HG03066 (cell line): ENCODE data around the gene BAMBI.
"Not testable (repeated sequence)": the region's sequence is repeated elsewhere in the genome, so short reads cannot be mapped to it uniquely, and the experiment has no call there.

Experiments
- ATAC-seq: cut with Tn5 transposase; IDR thresholded peaks from one replicate; pipeline ENCODE4 v1.9.1; 2021; ENCODE audit warnings: low read depth; ENCODE audit not compliant: unreplicated experiment

BAMBI gene, protein sequence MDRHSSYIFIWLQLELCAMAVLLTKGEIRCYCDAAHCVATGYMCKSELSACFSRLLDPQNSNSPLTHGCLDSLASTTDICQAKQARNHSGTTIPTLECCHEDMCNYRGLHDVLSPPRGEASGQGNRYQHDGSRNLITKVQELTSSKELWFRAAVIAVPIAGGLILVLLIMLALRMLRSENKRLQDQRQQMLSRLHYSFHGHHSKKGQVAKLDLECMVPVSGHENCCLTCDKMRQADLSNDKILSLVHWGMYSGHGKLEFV

GRCh38 chr10:28676968-28677887 lies at the start of gene BAMBI:
TSS of gene BAMBI (plus strand) at chr10:28677521. CDS start at chr10:28677898, 377 bp downstream.
- ATAC-seq: peak; percentile 90

DNA sequence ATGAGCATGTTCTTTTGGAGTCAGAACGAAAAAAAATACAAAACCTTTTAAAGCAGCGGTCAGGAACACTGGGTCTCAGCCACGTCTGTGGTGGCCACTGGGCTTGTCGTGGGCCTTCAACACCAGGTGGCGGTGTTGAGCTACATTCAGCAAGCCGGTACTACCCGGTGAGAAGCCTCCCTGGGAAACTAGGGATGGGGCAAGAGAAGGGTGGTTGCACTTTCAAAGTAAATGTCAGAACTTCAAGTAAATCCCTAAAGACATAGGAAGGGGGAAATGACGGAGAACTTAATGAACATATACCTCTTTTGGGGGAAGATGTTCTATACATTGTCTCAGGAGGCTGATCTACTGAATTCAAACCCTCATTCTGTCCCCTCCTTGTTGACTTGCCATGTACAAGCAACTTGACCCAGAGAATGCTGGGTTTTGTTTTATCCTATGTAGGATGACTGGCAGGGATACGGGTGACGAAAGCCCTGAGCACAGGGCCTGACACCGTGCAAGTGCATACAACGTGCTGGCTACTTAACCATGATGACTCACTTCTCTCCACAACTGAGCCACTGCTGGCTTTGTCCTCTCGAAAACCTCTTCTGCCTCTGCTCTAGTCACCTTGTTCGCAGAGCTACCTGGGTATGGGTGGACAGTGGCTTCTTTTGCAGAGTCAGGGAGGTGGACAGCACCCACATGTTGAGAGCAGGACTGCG lies 49.0 kb upstream of the BAMBI start:
- no peak for ATAC-seq

GRCh38 chr10:28631896-28632583 lies 45.3 kb upstream of the BAMBI start:
- ATAC-seq: no peak

- no peak for ATAC-seq
Measured at GRCh38 chr10:28632584-28632945, 44.8 kb upstream of the BAMBI start.

GRCh38 chr10:28633750-28634149 lies 43.6 kb upstream of the BAMBI start:
- ATAC-seq: no peak

- no peak for ATAC-seq
Measured at GRCh38 chr10:28637346-28637745, 40.0 kb upstream of the BAMBI start.

- no peak for ATAC-seq
Measured at GRCh38 chr10:28638392-28638791, 38.9 kb upstream of the BAMBI start.

- ATAC-seq: no peak
Measured at GRCh38 chr10:28640551-28640950, 36.8 kb upstream of the BAMBI start.

DNA sequence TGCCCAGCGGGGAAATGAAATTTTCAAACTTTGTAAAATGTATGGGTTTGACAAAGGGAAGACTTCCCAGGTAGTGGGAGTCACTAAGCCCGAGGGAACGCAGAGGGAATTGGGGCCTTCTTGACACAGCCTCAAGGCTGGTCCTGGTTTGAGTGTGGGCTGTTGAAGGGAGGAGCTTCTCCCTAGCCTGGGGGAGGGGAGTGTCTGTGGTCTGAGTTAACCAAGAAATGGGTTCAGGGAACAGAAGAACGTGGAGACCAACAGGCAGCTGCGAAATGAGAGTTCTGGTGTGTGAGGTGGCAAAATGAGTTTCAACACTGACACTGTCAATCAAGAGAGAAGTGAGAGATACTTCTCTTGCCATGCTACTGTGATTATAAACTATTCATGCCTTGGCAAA lies 32.7 kb upstream of the BAMBI start:
- ATAC-seq: no peak

- no peak for ATAC-seq
Measured at GRCh38 chr10:28652106-28652505, 25.2 kb upstream of the BAMBI start.

GRCh38 chr10:28652703-28653102 lies 24.6 kb upstream of the BAMBI start:
- no peak for ATAC-seq

- not testable (repeated sequence) for ATAC-seq
Measured at GRCh38 chr10:28658824-28659223, 18.5 kb upstream of the BAMBI start.

DNA sequence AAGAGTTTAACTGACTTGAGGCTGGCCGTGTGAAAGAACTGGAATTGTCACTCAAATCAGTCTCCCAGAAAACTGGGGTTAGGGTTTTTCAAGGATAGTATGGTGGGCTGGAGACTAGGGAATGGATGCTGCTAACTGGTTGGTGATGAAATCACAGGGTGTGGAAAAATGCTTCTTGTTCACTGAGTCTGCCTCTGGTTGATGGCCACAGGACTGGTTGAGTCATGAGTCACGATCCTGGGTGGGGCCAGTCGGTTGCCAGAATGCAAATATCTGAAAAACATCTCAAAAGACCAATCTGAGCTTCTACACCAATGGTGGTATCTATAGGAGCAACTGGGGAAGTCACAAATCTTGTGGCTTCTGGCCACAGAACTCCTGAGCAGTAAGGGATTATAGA lies 16.3 kb upstream of the BAMBI start:
- ATAC-seq: no peak

DNA sequence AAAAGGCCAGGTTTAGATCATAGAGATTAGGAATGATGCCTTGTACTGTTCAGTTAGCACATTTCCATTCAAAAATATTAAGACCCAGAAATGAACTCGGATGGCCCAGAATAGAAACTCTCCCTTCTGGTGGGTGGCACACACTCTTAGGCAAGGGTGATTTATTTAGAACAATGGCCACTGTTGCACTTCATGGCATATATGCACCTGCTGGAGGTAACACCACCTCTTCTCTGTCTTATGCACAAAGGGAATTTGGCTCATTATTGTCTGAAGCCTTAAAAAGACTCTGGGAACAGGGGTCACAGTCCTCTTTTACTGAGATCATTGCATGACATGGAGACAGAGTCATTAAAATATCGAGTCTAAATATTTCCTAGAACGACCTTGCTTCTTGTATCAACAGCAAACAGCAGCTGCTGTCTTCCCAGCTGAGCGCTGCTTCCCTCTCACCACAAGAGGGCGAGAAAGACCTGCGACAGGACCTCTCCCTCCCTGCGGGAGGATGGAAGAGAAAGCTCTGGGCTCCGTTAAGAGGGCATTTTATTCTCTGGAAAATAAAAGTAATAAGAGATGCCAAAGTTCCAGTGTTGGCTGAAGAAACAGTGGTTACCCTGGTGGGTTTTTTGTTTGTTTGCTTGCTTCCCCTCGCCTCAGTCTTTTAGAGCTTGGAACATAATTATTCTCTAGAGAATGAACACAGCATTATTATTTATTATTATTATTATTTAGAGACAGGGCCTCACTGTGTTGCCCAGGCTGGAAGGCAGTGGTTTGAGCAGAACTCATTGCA lies 13.5 kb upstream of the BAMBI start:
- peak; percentile 59 for ATAC-seq

DNA sequence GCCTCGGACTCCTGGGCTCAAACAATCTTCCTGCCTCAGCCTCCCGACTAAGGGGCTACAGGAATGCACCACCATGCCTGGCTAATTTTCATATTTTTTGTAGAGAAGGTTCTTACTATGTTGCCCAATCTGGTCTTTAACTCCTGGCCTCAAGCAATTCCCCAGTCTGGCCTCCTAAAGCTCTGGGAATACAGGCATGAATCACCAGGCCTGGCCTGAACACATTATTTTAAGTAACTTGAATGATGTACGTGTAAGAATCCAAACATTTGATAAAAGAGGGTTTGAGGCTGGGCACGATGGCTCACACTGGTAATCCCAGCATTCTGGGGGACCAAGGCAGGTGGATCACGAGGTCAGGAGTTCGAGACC lies 13.0 kb upstream of the BAMBI start:
- ATAC-seq: no peak

DNA sequence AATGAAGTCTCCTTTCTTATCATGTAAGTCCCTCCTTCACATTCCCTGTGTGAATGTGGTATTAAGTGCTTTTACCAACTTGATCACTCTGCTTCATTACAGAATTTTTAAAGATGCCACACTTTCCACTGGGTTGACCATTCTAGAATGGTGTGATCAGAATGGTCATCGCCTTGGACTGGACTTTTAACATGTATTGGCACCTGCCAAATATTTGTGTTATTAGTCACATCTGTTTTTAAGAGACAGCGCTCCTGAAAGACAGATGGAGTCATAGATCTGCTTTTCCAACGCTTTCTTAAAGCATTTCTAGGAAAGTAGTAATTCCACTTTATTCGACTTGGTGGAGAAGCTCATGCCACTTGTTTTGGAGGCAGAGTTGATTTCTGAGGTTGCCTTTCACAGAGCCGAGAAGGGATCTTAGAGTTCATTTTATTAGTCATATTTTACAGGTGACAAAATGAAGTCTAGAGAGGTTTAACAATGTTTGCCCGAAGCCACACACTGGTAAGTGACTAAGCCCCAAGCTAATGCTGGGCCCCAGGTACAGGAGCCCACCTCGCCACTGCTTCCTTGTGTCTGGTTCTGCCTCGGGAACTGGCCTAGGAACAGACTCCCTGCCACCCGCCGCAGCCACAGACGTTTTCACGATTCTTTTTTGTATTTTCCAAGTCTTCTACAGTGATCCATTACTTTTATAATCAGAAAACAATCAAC lies 10.4 kb upstream of the BAMBI start:
- no peak for ATAC-seq

- ATAC-seq: no peak
Measured at GRCh38 chr10:28668363-28669226, 8.7 kb upstream of the BAMBI start.
